ENCODE data around the gene BRD4.

DNA sequence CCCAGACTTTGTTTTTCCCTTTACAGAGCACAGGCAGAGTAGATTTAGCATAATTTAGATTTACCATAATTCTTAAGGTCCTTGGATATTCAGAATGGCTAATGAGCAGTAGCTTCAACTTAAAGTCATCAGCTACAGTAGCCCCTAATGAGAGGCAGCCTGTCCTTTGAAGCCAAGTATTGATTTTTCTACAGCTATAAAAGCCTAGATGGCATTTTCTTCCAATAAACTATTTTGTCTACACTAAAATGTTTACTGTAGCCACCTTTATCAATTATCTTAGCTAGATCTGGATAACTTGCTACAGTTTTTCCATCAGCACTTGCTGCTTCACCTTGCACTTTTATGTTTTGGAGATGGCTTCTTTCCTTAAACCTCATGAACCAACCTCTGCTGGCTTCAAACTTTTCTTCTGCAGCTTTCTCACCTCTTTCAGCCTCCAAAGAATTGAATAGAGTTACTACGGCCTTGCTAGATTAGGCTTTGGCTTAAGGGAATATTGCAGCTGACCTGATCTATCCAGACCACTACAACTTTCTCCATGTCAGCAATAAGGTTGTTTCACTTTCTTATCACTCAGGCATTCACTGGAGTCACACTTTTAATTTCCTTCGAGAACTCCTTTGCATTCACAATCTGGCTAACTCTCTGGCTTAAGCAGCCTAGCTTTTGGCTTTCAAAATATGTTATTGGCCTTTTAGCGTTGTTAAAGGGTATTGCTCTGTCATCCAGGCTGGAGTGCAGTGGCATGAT, 26.6 kb downstream of the BRD4 start:
- TF ChIP-seq POLR2AphosphoS5 (IDR thresholded peaks at IDR 0.05; ENCODE audit: low read depth, low read length) (no peak), POLR2A (IDR thresholded peaks at IDR 0.05; ENCODE audit: low read depth, low read length) (no peak), TAF1 (IDR thresholded peaks at IDR 0.05; ENCODE audit: borderline replicate concordance, low read depth, low read length) (no peak)
